Activated T-cell treated with anti-CD3 and anti-CD28 coated beads for 1 hour (primary cell): ENCODE measurements around the gene CHST13.

Experiments
- DNase-seq: peaks from one replicate; pipeline ENCODE4 v3.0.0-alpha.2; 2020; ENCODE audit warnings: low read depth

Gene CHST13

DNA sequence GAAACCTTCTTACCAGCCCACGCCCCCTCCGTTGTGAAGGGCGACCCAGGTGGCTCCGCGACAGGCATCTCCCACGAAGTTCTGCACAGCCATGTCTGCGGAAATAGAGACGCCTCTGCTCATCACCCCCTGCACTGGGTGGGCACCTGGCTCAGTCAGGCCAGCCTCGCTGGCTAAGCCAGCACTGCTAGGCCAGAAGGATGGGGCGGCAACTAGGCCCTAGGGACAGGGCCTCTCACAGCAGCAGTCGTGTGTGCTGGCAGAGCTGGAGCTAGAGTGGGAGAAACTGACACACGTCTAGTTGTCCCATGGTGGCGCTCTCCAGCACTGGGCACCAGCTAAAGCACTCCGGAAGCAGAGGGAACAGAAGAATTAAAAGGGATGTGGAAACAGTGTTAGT lies 35.8 kb upstream of the CHST13 start:
- DNase-seq = no peak

DNA sequence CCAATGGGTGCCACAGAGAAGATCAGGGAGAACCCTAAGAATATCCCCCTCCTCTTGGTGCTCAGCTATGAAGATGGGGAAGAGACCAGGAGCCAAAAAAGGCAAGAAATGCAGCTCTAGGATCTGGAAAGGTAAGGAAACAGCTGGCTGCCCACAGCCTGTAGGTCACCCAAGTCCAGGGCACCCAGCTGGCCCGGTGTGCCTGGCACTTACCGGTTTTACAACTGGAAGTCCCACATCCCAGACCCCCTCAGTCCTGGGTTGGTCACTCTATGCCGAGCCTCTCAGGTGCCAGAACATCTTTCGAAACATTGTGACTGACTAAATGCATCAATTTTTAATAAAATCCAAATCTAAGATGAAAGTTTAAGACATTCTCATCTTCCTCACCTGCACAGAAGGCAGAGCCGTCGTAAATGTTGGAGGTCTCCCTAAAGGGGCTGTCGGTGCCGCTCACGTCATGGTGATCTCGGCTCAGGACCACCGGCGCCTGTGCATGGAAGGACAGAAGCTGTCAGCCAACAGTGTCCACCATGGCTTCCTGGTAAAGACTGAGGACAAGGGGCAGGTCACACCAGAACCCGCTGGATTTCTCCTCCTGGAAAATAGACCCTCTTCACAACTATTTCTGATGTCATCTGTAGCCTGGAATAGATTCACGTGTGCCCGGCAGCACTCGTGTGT lies 34.9 kb upstream of the CHST13 start:
- no peak for DNase-seq

DNA sequence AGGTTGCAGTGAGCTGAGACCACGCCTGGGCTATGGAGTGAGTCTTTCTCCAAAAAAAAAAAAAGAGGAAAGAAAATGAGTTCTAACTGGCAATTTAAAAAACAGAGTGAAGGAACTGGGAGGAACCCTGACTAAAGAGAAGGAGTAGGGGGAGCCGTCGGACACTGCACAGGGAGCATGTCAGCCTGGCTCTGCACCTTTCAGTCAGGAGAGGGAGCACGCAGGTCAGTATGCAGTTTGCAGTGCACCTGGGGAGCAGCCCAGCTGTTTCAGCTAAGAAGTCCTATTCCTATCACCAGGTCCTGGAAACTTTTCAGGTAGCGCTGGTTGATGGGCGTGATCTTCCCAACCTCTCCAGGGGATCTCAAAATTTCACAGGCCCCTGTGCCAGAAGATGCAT lies 33.3 kb upstream of the CHST13 start:
- no peak for DNase-seq

DNA sequence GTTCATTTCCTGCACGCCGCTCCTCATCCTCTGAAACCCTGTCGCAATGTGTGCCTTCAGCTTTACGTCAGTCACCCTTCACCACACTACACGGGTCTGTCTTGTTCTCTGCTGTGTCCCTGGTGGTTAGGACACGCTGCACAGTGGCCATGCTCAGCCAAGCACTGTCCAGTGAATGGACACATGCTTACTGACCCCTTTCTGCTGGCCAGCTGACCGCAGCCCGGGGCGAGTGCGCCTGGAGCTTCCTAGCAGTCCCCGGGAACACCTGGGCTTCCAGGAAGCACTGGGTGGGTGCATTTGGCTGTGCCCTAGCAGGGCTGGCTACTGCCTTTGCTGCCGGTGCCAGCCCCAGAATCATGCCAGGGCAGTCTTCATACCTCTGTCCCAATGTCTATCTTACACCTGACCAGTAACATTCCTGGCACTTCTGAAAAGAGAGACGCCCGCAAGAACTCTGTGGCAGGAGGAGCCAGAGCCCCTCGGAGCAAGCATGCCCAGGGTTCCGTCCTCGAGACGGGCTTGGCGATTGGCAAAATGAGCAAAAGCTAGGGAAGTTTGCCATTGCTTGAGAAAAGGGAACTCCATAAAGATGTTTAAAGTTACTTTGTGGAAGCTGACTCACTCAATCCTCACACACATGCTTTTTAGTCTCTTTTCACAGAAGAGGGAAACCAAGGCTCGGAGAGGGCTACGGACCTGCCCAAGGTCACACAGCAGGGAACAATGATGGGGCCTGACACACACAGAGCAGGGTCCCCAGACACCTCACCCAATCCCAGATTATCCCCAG lies 32.5 kb upstream of the CHST13 start:
- DNase-seq = no peak

DNA sequence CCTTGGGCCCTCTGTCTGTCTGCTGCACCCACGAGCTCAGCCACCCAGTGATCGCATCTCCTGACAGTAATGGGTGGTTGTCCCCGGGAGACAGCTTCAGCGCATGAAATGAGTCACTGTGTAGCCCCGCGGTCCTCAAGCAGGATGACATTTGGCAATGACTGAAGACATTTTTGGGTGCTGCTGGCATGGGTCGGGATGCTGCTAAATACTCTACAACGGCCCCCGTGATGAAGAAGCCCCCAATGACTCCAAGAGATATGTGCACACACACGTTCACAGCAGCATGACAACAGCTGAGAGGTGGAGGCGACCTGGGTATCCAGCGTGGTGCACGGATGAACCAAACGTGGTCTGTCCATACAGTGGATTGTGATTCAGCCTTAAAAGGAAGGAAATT lies 30.9 kb upstream of the CHST13 start:
- DNase-seq = no peak

DNA sequence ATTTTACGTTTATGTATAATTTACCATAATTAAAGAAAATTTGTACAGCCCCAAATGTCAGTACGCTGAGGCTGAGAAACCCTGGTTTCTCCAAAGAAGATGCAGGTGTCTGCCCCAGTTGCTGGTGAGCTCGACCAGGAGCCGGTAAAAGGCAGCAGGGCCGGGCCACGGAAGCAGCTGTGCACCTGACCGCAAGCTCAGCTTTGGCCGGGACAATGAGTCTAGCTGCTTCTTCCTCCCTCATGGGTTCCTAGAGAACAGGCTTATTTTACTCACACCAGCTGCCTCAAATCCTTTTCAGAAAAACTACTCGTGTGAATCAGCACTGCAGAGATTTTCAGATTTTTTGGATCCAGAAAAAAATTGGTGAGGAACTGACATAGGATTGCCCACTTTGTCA lies 30.2 kb upstream of the CHST13 start:
- DNase-seq = no peak

DNA sequence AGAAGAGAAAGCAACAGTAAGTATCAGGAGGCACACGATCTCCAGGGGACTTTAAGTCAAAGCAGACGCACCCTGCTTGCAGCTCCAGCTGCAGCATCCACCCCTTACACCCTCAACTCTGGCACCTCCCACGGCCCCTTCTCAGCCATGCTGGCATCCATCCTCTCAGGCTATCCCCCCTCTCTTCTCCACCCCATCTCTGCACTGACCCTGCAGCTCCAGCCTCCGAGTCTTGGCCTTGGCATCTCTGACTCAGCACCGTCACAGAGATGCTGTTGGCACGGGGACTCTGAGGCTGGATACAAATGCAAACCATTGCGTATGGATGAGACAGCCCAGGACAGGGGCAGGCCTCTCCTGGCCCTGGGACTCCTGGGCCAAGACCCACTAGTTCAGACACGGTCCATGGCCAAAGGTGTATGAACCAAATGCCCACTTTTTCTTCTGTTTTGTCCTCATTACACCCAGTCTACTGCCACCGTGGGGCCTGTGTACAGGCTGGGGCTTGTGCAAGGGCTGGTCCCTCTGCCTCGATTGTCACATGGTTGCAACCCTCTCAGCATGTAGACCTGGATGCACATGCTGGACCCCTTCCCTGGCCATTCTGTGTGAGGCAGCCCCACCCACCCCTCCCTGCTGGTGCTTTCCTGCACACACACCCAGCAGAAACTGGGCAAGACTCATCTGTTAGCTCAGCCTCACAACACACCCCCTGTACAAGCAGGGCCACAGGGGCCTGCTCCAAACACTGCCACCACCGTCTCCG lies 29.6 kb upstream of the CHST13 start:
- DNase-seq = no peak

DNA sequence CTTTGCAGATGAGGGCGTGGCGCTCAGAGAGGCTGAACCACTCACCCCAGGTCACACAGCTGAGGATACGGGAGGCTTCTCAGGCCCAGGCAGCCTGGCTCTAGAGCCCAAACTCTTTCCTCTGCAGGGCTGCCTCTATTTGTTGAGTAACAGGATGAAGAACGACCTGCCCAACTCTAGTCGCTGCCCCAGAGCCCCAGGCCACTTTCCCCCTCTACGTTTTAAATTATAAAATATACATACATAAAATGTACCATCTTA lies 29.1 kb upstream of the CHST13 start:
- DNase-seq = no peak

DNA sequence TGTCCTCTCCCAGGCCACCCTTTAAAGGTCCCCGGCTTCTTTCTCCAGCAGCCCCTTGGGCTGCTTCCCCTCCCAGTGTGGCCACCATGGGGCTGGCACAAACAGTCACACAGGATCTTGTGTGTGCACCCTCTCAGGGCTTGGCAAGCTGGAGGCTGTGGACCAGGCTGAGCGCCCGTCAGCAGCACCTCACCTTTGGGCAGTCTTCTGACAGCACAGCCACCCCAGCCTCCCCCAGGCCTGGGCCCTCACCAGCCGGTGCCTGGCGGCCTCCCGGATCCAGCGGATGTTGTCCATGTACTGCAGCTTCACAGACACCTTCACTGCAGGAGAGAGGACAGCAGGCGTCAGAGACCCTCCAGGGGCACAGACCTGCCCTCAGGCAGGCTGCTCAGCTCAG lies 28.2 kb upstream of the CHST13 start:
- no peak for DNase-seq

DNA sequence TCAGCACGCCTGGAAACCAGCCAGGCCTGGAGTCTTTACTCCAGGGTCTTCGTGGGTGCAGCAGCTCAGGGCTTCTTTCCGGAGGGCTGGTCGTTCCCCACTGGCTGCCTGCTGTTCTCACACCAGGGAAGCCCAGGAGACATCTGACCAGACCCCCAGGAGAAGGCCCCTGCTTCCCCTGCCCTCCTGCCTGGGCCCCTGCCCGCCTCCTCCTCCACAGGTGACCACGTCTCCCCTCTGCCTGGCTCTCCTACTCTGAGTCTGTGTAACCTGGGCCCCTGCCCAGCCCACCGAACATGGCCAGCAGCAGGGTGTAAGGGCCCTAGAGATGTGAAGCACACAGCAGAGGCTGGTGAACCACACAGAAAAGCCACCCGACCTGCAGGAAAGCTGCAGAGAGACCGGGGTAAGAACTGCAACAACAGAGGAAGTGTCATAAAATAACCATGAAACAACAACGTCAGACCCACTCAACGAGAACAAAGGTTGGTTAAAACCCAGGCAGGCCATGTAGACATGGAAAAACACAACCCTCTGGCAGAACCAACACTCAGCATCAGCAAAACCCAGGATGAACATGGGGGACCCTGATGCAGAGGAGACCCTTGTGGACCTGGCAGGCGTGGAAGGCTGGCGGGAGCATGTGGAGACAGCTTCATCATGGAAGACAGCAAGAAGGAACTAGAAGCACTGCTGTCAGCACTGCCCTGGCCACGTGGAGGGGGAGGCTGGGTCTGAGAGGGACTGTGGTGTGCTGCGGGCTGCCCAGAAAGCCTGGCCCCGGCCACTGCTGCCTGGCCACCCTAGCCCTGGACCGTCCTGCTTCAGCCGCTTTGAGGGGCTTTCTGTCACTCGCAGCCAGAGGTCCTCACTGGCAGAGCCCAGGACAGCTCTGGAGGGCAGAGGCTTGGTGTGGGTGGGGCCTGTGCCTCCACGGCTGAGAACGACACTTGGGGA lies 26.8 kb upstream of the CHST13 start:
- no peak for DNase-seq

DNA sequence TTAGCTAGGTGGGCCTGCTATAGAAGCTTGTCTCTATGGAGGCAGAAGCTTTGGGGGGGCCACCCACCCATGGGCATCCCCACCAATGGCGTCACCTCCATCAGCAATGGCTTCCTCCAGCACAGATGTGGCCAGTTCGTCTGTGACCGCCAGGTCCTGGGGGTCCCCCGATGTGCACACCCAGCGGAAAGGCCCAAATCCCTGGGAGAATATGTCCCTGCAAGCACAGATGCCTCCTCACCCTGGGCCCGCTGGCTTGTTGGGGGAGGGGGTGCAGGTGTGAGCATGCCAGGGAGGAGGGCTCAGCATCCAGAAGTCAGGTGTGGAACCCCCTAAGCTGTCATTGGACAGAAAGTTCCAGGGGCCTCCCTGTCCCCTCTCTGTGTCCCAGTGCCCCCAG lies 26.0 kb upstream of the CHST13 start:
- DNase-seq = no peak

DNA sequence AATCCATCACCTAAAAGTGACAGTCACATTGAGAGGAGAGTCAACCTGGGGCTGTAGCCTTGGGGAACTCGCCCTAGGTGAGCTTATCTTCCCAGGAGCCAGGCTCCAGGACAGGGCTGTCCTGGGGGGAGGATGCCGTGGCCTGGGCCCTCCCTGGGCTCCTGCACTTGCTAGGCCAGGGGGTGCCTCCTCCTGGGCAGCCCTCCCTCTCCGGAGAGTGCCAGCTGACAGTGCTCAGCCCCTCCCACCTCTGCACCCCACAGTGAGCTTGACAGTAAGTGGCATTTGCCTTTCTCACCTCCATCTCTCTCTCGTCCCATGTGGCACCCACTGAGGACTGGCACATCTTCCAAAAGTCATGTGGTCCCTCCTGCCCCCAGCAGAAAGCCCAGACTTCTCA lies 25.5 kb upstream of the CHST13 start:
- DNase-seq = no peak

DNA sequence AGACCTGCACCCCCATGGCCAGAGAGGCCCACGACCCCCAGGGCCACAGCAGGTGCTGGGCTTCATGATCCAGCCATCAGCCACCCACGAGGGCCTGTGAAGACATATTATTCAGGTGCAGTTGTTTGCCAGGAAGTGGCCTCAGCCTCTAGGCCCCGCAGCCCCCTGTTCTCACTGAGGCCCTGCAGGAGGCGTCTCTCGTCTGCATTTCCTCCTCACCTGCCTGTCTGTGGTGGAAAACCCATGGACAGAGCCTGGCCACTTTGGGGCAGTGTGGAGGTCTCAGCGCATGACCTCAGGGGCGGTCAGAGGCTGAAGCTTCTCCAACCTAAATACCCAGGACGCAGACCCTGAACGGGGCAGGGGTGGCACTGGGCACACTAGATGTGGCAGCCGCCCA lies 25.0 kb upstream of the CHST13 start:
- DNase-seq = no peak

DNA sequence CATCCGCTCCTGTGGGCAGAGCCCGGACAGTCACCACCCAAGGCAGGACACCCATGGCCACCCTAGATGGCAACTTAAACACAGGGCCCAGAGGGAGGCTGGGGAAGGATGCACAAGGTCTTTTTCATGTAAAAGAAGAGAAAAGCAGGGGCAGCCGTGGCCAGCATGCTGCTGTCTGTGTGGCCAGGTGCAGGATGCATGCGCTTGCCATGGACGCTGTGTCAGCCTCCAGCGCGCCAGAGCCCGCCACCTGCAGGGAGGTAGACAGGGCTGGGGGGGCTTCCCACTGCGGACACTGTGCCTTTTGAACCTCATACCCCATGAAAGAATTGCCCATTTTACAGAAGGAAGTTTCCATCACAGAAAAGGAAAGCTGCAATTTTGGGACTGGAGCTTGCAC lies 24.6 kb upstream of the CHST13 start:
- no peak for DNase-seq

DNA sequence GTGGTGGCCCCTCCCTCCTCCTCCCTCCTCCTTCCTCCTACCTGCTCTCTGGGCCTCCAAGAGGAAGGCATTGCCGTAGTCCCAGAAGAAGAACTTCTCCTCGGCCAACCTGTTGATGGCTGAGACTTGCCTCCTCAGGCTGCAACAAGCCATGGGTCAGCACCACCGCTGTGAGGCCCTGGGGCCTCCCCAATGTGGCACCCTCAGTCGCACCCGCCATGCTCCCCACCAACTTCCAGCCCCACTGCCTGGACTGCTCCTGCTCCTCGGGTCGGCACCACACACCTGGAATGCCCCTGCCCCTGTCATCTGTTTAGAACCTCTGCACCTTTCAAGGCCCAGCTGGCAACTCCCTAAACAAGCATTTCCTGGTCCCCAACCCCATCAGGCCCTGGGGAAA lies 23.9 kb upstream of the CHST13 start:
- DNase-seq = no peak

DNA sequence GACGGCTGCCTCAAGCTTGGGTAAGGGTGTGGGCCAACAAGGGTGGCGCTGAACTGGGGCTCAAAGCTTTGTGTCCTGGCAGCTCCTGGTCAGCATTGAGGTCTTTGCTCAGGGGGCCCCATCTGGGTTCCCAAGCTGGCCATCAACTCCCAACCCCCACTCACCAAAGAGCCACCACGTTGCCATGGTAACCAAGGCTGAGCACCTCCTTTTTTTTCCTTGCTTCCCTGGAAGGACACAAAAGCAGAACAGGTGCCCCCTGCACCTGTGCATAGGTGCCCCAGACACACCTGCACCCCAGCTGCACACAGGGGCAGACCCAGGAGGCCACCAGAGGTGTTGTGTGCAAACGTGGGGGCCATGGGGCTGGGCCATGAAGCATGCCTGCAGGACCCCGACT lies 22.9 kb upstream of the CHST13 start:
- no peak for DNase-seq

DNA sequence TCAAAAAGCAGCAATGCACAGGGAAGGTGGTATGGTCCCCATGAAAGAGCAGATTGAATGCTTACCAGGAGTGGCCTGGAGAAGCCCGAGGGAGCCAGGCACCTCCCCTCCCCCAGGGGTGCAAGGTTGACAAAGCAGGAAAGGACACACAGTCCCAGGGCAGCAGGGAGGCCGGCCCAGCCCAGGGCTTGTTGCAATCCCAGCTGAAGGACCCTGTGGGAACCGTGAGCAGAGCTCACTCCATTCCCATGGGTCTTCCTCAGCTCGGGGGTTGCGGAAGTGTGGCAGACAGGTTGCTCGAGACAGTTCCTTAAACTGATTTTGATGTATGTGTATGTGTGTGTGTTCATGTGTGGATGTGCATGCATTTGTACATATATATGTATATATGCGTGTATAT lies 22.2 kb upstream of the CHST13 start:
- no peak for DNase-seq

DNA sequence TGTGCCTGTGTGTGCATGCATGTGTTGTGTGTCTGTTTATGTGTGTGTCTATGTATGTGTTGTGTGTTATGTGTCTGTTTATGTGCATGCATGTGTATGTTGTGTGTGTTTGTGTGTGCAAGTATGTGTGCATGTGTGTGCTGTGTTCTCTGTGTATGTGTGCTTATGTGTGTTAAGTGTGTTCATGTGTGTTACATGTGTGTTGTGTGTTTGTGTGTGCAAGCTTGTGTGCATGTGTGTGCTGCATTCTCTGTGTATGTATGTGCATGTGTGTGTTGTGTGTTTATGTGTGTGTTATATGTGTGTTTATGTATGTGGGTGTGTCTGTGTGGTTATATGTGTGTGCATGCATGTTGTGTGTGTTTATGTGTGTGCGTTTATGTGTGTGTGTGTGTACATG lies 21.3 kb upstream of the CHST13 start:
- no peak for DNase-seq

DNA sequence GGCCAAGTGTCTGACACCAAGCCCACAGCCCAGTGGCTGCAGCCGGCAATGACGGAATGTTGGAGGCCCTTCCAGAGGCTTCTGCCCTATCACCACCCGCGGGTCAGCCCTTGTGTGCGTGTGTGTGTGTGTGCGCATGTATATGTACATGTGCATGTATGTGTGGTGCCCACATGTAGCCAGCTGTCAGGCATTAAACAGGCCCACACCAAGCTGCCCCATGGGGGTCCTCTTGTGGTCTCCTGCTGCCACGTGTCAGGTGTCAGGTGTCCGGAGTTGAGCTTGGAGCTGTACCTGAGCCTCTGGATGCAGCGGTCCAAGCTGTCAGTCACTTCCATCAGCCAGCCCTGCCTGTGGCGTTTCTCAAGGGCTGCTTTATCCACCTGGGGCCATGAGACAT lies 20.3 kb upstream of the CHST13 start:
- DNase-seq = no peak

DNA sequence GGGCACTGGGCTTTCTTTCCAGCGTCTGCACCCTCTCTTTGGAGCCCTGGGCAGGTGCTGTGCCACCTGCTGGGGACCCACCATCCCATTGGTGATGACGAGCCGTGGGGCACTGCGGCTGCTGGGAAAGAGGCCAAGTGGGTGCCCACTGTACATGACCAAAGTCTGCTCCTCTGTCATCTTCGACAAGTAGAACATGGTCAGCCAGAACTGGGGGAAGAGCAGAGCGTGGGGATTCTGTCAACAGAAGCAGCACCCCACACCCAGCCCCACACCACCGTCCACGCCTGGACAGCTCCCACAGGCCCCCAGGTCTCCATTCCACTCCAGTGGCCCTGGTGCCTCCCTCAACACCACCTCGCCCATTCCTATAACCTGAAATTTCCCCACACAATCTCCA lies 16.1 kb upstream of the CHST13 start:
- DNase-seq = no peak

DNA sequence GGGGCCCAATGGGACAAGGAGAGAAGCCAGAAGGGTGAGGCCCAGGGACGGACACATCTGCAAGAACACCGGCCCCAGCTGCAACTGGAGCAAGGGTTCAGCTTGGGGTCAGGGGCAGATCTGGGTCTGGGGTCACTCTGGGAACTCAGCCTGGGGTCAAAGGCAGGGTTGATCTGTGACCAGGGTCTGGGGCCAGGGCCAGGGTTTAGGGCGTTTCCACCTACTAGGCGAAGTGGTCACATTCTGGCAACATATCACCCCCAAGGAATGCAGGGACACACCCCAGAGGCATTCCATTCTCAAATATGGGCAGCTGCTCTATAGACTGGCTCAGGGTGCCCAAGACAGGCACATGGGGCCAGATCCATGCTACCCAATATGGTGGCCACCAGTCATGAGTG lies 15.4 kb upstream of the CHST13 start:
- DNase-seq = no peak

DNA sequence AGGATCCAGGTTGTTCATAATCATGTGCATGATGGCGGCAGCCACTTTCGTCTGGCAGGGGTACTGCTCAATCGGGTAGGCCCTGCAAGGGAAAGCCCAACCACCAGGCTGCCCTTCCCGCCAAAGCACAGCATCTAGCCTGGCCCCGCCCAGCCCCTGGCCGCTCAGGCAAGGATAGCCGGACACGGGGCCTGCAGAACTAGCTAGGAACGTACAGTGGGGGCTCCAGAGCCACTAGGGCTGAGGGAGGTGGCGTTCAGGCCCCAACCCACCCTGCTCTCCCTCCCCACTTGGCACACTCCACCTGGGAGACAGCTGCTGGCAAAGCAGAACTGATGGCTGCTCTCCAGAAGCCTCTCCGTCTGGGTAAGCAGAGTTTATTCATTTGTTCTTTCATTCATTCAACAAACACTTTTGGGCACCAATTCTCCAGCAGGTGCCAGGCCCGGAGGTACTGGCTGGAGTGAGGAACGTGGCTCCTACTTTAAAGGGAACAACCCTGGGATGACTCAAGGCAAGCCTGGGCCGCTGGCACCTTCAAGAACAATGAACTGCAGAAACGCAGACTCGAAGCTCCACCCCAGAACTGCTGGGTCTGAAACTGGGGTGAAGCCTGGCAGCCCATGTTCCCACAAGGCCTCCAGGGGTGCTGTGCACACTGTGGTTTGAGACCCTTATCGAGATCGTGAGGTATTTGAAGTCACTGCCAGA lies 14.2 kb upstream of the CHST13 start:
- DNase-seq = no peak
